ENCODE results near the gene GDPD2.
"Not testable (repeated sequence)": the region's sequence is repeated elsewhere in the genome, so short reads cannot be mapped to it uniquely, and the experiment has no call there.

The GDPD2 gene, protein sequence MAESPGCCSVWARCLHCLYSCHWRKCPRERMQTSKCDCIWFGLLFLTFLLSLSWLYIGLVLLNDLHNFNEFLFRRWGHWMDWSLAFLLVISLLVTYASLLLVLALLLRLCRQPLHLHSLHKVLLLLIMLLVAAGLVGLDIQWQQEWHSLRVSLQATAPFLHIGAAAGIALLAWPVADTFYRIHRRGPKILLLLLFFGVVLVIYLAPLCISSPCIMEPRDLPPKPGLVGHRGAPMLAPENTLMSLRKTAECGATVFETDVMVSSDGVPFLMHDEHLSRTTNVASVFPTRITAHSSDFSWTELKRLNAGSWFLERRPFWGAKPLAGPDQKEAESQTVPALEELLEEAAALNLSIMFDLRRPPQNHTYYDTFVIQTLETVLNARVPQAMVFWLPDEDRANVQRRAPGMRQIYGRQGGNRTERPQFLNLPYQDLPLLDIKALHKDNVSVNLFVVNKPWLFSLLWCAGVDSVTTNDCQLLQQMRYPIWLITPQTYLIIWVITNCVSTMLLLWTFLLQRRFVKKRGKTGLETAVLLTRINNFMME

DNA sequence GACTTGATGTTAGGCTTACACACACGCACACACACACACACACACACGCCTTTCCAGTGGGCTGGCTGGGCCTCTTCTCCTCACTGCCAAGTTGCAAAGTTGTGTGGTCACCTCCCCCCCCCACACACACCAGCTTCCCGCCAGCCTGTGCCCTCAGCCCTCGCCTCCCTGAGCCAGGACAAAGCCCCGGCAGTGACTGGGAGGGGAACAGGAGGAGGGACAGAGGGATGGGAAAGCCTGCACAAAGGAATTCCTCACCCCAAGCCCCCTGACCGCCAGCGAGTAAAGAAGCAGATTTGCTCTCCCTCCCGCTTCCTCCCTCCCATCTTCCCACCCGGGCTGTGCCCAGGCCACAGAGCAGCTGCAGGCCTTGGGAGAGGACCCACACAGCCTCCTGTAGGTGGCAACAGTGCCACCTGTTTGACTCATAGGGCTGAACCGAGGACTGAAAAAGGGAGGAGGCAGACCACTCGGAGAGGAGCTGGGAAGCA, at the start of gene GDPD2:
GDPD2 (plus strand) TSS at position 464 of the 491 bp plus-strand sequence. CDS start 1,671 bp downstream, outside the sequence.
- DNase-seq = no peak

DNA sequence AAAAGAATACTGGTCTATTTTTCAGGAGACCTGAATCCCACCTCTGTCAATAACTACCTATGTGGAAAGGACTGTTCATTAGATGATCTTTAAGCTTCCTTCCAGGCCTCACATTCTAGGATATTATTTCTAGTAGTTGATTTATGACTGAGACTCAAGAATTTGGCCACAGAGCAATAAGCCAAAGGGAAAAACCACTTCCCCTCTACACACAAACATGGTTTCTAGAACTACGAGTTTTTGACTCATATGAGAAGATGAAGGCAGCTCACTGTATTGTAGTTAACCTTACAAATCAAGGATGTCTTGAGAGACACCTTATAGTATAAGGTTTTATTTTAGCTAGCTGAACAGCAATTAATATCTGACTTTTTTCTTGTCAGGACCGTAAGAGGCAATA, 36.9 kb upstream of the GDPD2 start:
- no peak for DNase-seq

DNA sequence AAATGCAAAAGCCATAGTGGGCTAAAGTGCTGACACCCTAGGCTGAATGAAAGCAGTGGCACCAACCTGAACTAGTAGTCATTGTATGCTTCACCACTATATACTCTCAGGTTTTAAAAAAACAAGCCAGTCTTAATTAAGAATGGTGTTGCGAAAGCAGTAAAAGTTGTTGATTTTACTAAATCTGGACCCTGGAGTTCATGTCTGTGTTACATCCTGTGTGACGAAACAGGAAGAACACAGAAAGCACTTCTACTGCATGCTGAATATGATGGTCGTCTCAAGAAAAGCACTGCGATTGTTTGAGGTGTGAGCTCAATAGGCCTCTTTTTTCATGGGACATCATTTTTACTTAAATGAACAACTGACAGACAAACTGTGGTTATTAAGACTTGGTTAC, 24.2 kb upstream of the GDPD2 start:
- peak; percentile 34 to 75 for DNase-seq

DNA sequence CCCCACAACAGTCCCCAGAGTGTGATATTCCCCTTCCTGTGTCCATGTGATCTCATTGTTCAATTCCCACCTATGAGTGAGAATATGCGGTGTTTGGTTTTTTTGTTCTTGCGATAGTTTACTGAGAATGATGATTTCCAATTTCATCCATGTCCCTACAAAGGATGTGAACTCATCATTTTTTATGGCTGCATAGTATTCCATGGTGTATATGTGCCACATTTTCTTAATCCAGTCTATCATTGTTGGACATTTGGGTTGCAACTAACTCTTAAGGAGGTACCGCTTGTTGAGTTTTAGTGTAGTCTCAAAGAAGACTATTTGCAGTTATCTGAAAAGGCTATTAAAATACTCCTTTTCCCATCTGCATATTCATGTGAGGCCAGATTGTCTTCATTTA, 22.9 kb upstream of the GDPD2 start:
- not testable (repeated sequence) for DNase-seq

DNA sequence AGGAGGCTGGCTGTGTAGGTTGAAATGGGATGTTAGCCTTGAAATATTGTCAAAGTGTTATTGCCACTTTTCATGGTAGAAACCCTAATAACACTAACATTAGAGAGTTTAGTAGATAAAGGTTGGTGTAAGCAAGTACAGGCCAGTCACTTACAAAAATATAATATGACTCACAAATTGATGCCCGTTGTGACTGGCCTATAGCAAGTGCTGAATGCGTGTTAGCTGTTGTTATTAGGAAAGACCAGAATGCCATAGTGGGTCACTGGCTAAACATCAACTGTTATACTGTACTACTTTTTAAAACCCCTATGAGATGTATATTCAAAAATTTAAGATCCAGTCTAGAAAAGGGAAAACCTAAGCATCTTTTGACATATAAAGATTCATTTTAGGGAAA, 20.4 kb upstream of the GDPD2 start:
- no peak for DNase-seq

DNA sequence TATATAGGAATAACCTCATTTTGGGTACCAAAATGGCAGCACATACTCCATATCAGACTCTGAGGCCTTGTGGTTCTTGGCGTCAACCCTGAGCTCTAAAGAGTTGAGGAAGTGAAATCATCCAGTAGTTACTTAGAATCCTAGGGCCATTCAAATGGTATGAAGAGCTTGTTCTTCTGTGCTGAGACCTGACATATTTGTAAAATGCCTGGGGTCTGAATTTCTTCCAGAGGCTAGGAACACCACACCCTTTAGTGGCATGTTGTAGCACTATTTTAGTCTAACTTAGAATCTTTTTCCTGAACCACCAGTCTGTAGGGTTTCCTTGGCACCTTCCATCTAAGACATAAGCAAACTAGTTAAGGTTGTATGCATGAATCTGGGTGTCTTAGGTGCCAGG, 18.1 kb upstream of the GDPD2 start:
- DNase-seq = no peak

DNA sequence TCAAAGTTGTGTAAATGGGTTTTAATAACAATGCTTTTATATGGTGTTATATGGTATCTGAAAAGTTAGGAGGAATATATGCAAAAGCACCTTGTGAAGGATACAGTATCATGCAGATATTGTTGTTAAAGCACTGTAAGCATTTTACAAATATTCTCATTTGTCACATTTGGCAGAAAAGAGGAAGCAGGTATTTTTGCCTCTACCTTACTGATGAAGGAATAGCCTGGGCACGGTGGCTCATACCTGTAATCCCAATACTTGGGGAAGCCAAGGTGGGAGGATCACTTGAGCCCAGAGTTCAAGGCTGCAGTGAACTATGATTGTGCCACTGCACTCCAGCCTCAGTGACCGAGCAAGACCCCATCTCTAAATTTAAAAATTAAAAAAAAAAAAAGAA, 12.2 kb upstream of the GDPD2 start:
- no peak for DNase-seq

DNA sequence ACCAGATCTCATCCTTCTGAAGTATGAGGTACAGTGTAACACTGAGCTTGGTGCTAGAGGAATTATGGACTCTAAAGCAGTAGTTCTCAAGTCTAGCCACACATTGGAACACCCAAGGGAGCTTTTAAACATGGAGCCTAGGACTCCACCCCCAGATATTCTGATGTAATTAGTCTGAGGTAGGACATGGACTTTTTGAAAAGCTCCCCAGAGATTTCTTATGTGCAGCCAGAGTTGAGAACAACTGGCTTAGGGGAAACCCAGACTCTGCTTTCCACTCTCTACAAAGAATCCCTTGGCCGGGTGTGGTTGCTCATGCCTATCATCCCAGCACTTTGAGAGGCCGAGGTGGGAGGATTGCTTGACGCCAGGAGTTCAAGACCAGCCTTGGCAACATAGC, 11.6 kb upstream of the GDPD2 start:
- no peak for DNase-seq

DNA sequence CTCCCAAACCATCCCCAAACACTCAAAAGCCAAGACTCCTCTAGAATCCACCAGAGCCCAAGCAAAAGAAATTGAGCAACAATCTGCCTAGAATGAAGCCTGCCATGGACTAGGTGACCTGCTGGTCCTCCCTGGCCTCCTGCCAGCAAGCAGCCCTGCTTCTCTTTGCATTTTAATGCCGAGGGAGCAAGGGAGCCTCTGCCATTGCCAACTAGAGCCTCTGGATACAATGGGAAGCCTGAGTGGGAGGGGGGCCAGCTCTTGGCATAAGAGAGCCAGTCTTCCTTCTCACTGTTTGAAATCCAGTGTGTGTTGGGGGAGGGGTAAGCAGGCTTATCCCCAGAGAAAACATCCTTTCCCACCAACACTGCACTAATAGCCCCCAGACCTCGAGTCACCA, 1.5 kb upstream of the GDPD2 start:
- DNase-seq = no peak

DNA sequence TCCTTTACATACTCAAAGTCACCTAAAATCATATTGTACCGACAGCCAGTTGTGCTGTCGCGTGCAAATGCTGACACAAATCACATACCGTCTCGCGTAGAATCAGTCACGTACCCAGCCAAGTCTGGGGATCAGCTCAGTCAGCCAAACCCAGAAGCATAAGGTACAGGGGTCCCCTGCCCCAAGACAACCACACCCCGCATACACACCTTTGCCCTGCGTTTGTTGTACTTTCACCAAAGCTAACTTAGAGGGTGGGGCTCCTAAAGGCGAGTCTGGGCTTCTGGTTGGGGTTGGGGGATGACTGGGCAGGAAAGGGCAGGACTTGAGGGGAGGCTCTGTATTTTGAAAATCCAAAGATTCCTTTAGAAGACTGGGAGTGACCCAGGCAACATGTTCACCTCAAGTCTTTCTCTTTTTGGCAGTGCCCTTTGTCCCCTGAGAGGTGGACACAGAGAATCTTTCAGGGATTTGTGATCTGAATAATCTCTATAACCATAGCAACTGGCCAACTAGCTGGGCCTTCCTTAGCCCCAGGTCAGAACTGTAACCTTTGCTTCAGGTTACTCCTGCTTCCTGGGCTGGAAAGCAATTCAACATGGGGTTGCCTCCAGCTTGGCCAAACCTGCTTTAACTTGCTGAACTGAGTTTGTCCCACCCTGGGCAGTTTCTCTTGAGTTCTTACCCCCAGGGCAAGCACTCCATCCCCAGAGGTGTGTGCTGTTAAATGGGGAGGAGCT, 992 bp downstream of the GDPD2 start:
- DNase-seq = no peak

DNA sequence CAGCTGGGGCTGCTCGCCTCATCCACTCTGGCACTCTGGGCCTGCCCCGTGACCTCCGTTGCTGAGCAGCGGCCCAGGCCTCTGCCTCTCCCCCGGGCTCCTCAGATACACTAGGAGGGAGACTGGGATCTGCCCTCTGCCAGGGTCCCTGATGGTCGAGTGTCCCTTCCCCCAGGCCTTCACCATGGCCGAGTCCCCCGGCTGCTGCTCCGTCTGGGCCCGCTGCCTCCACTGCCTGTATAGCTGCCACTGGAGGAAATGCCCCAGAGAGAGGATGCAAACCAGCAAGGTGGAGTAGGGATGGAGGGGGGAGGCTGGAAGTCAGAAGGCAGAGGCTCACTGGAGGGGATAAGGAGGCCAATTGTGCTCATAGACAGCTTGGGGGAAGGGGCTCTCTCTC, 1.7 kb downstream of the GDPD2 start:
- no peak for DNase-seq

DNA sequence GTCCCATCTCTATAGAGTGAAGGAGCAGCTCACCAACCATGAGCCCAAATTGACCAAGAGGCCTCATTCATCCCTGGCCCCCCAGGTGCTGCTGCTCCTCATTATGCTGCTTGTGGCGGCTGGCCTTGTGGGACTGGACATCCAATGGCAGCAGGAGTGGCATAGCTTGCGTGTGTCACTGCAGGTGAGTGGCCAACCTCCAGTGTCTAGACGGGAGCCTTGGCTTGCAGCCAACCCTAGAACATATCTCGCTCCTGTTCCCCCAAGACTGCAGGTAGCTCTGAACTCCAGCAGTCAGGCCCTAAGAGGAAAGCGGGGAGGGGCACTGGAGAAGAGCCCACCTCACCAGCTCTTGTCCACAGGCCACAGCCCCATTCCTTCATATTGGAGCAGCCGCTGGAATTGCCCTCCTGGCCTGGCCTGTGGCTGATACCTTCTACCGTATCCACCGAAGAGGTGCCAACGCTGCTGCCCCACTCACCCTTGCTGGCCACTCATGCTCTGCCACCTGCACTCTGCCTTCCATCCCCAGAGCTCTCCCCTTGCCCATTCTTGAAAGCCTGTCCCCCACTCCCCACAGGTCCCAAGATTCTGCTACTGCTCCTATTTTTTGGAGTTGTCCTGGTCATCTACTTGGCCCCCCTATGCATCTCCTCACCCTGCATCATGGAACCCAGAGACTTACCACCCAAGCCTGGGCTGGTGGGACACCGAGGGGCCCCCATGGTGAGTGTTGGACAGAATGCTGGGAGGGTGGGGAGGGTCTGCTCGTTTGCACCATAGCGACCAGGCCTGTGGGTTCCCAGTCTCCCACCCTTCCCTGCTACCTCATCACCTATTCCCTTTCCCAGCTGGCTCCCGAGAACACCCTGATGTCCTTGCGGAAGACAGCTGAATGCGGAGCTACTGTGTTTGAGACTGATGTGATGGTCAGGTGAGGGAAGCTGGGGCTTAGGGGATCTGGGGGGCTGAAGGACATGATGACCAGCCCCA, 3.5 kb downstream of the GDPD2 start:
- no peak for DNase-seq

DNA sequence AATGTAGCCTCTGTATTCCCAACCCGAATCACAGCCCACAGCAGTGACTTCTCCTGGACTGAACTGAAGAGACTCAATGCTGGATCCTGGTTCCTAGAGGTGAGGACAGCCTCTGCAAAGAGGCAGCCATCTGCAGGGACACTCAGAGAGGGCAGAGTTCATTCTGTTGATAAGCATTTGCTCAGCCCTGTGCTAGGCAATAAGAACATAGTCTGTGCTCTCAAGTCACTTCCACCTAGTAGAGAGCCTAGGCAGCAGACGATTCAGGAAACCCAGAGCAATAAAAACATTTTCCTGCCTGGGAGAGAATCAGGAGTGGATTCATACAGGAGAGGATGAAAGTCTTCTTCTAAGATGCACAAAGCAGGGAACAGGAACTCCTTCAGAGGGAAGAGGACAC, 4.3 kb downstream of the GDPD2 start:
- DNase-seq = no peak

DNA sequence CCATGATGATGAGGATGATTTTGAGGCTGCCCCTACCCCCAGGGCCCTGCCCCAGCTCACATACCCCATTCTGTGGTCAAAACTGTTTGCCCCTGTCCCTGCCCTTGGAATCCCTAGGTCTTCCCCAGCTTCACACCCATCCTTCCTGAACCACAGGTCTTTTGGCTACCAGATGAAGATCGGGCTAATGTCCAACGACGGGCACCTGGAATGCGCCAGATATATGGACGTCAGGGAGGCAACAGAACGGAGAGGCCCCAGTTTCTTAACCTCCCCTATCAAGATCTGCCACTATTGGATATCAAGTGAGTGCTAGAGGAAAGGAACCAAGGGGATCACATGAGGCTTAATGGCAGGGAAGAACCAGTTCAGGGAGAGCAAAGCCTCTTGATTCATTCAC, 6.6 kb downstream of the GDPD2 start:
- no peak for DNase-seq

DNA sequence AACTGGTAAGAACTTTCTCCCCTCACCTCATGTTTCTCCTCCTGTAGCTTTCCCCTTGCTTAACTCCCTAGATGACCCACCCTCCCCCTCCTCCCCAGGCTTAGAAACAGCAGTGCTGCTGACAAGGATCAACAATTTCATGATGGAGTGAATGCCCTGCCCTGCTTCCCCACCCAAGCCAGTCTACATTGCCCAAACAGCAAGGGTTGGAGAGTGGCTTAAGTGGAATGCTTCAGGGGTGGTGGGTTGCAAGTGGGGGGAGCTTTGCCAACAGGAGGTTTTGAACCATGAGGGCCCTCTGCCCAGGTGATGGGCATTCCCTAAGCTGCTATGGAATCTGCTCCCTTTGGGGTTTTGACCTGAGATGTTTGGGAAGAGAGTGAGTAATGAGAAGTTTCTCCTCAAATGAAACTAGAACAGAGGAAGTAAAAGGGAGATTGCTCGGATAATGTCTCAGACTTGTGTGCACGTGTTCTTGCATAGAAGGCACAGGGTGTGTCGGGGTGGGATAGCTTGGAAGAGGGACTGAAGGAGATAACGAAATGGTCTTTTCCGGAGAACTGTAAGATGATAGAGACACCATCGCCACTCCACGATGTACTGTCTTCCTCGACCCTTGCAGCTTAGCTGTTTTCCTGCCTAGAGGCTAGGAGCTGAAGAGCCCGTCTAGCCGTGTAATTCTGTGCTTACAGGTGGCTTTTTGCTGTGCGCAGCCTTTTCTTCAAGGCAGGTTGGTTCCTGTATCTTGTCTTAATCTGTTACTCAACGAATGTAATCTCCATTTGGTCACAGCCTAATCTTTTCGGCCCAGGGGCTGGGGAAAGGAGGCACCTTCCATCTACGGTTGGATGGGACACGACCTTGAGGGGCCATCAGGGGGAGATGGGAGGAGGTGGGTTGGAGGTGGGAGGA, 10.1 kb downstream of the GDPD2 start:
- DNase-seq = no peak

DNA sequence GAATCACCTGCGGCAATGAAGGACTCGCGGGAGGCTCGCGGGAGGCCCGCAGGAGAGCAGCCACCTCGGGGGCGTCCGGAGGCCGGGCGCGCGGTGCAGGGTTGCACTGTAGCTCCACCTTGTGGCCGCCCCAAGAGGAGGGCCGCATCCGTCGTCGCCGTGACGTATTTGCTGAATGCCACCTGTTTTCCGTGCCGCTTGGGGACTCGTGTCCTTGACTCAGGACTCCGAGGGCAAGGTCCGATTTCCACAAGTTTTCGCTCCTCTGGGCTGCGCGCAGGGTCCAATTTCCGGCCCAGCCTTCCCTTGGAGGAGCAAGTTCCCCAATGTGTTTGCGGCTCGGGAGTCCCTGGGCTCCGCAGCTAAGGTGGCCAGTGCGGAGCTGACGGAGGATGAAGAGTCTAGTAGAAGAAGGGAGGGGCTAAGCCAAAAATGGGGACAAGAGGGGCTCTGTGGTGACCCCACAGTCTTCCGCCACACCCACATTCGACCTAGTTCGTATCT, 10.8 kb downstream of the GDPD2 start:
- DNase-seq = peak; percentile 80 to 81

DNA sequence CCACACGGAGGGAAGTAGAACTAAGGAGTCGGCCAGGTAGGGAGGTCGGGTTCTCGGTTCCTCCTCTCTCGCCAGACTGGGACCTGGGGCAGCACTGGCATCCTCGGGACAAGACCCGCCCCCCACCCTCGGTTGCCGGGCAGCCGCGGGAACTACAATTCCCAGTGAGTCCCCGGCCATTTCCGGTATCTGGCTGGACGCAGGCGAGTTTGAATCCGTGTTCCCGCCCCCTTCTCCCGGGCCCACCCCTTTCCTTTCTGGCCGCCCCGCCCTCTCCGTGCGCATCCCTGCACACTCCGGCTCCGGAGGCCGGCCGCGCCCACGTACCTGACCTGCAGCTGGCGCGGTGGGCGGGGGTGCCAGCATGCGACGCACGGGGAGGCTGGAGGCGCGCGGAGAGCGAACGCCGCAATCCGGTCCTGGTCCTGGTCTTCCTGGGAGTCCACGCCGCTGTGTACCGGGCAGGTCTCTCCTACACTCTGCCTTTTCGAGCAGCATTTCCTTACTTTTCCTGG, 11.3 kb downstream of the GDPD2 start:
- DNase-seq = peak; percentile 74 to 79

DNA sequence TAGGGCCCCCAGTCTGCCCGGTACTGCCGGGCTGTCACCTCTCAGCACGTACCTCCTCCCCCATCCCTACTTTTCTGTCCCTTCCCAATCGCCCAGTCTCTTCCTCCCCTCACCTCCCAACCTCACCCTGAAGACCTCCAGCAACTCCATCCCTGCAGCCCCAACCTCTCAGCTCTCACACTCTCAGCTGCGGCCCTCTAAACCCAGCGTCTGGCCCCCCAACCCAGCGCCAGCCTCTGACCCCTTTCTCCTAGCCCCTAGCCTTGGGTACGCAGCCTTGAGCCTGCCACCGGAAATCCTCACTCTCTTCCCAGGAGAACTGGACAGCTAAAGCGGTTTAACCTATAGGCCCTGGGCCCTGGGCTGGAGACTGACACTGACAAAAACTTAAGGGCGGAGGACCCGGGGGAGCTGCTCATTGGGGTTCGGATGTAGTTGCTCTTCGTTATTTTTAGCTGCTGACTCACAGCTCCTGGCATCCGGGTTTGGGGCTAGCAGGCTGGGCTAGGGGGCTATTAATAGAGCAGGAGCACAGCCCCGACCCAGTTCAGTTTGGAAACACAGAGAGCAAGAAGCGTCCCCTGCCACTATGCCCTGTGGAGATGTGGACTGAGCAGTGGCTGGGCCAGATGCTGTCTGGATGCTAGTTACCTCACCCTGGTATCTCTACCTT, 11.9 kb downstream of the GDPD2 start:
- peak in 1 of 2 donors; percentile 34 for DNase-seq

DNA sequence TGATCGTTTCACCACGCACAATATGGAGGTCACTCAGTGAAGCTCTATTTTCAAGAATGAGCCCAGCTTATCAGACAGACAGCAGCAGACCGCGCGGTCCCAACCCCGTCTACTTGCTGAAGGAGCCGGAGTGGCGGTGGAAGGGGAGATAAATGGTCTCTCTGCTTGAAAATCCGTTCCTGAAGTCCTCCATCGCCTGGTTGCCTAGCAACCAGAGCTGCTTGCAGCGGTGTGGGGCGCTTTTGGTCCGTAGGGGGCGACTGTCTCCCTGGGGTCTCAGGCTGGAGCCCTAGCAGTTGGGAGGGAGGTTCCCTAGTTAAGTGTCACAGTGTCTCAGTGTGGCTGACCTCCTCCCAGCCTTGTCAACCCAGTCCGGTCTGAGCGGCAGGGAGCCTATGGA, 13.2 kb downstream of the GDPD2 start:
- DNase-seq = peak in 1 of 2 donors; percentile 20

DNA sequence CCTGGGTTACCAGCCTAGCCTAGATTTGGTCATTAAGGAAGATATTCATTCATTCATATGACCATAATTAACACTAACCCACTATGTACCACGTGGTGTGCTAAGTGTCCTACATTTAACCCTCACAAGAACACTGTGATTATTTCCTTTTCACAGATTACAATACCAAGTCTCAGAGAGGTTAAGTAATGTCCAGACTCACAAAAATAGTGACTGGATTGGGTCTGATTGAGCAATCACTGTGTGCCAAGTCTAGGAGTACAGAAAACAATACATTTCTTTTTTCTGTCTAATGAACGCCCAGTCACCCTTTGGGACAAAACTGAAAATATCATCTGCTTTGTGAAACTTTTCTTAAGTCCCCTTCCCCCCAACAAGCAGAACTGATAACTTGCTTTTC, 13.9 kb downstream of the GDPD2 start:
- no peak for DNase-seq
